Measurements from ENCODE around the gene KIAA1671. TPM values are rescaled to one million over a fixed set of nuclear protein-coding genes. Genes with fewer than 3 reads are reported as not detected.

KIAA1671 gene
- total RNA-seq, 6 experiments from 2014 or later, result 1.3 to 5.0 (median 1.6) TPM

- H3K36me3 Mint-ChIP-seq (ENCODE audit: low read depth), result no peaks in the 10 kb centered on the region
These were observed 106.9 kb downstream of the KIAA1671 start for GRCh38 chr22:25059438-25059837.

GRCh38 chr22:25060522-25061071 lies 108.1 kb downstream of the KIAA1671 start:
- TF ChIP-seq, protein P1, sequence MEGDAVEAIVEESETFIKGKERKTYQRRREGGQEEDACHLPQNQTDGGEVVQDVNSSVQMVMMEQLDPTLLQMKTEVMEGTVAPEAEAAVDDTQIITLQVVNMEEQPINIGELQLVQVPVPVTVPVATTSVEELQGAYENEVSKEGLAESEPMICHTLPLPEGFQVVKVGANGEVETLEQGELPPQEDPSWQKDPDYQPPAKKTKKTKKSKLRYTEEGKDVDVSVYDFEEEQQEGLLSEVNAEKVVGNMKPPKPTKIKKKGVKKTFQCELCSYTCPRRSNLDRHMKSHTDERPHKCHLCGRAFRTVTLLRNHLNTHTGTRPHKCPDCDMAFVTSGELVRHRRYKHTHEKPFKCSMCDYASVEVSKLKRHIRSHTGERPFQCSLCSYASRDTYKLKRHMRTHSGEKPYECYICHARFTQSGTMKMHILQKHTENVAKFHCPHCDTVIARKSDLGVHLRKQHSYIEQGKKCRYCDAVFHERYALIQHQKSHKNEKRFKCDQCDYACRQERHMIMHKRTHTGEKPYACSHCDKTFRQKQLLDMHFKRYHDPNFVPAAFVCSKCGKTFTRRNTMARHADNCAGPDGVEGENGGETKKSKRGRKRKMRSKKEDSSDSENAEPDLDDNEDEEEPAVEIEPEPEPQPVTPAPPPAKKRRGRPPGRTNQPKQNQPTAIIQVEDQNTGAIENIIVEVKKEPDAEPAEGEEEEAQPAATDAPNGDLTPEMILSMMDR (IDR thresholded peaks at IDR 0.05), result peak; percentile 39
- Mint-ChIP-seq H3K9me3 (peaks cover 12% of the 10 kb centered on the region), H3K27ac (no peak overlapping the region), H3K36me3 (ENCODE audit: low read depth) (no peaks in the 10 kb centered on the region), H3K27me3 (ENCODE audit: insufficient read depth) (no peaks in the 10 kb centered on the region; the same call in 1 of the 2 replicates), H3K4me1 (ENCODE audit: low read depth) (no peaks in the 10 kb centered on the region), H3K4me3 (no peak overlapping the region)
- no peak for DNase-seq

More at GRCh38 chr22:25059438-25059837, 106.9 kb downstream of the KIAA1671 start:
- Mint-ChIP-seq H3K9me3 (peaks cover 9% of the 10 kb centered on the region), H3K4me3 (no peak overlapping the region), H3K27ac (no peak overlapping the region), H3K4me1 (ENCODE audit: low read depth) (no peaks in the 10 kb centered on the region; the same call in 1 of the 2 replicates), H3K27me3 (ENCODE audit: insufficient read depth) (no peaks in the 10 kb centered on the region; the same call in none of the 2 replicates)
- DNase-seq, result no peak
- TF ChIP-seq, protein P1 (IDR thresholded peaks at IDR 0.05), result no peak

DNA sequence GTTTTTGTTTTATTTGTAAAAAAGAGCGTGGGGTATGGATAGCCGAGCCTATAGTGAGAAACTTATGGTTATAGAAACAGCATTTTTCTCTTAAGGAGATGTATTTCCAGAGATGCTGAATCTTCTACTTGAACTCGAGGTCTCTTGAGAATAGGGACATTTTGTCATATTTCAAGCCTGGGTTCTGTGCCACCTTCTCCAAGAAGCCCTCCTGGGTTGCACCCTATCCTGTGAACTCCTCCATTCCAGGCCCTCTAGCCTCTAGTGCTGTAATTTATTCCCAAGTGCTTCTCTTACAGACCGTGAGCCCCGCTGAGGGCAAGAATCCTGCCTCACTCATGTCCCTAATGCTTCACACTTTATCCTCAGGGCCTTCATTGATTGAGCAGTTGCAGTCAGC lies 108.6 kb downstream of the KIAA1671 start:
- H3K9me3 Mint-ChIP-seq, result peaks cover 12% of the 10 kb centered on the region
- no peak for DNase-seq
- no peak overlapping the region for H3K4me3 Mint-ChIP-seq
- H3K27ac Mint-ChIP-seq, result no peak overlapping the region
- H3K27me3 Mint-ChIP-seq (ENCODE audit: insufficient read depth), result no peaks in the 10 kb centered on the region; the same call in 1 of the 2 replicates
- no peaks in the 10 kb centered on the region for H3K4me1 Mint-ChIP-seq (ENCODE audit: low read depth)
- TF ChIP-seq, protein P1 (IDR thresholded peaks at IDR 0.05), result no peak
- no peaks in the 10 kb centered on the region for H3K36me3 Mint-ChIP-seq (ENCODE audit: low read depth)

GRCh38 chr22:25061605-25062376 lies 109.3 kb downstream of the KIAA1671 start:
- H3K27ac Mint-ChIP-seq, result no peak overlapping the region
- TF ChIP-seq, protein P1 (IDR thresholded peaks at IDR 0.05), result no peak
- DNase-seq, result no peak
- H3K36me3 Mint-ChIP-seq (ENCODE audit: low read depth), result no peaks in the 10 kb centered on the region
- peaks cover 16% of the 10 kb centered on the region for H3K9me3 Mint-ChIP-seq
- no peaks in the 10 kb centered on the region for H3K4me1 Mint-ChIP-seq (ENCODE audit: low read depth)
- H3K27me3 Mint-ChIP-seq (ENCODE audit: insufficient read depth), result no peaks in the 10 kb centered on the region; the same call in 1 of the 2 replicates
- no peak overlapping the region for H3K4me3 Mint-ChIP-seq

- DNase-seq, result no peak
- Mint-ChIP-seq H3K4me1 (ENCODE audit: low read depth) (no peaks in the 10 kb centered on the region), H3K27ac (no peak overlapping the region), H3K27me3 (ENCODE audit: insufficient read depth) (no peaks in the 10 kb centered on the region; the same call in 1 of the 2 replicates), H3K36me3 (ENCODE audit: low read depth) (no peaks in the 10 kb centered on the region; the same call in 1 of the 2 replicates), H3K9me3 (peaks cover 16% of the 10 kb centered on the region), H3K4me3 (no peak overlapping the region)
- TF ChIP-seq, protein P1 (IDR thresholded peaks at IDR 0.05), result no peak
These were observed 110.0 kb downstream of the KIAA1671 start for GRCh38 chr22:25062386-25063085.

Measured in HFFc6 (cell line).